Small intestine (tissue), 7 donors: Measurements from ENCODE around the gene INPP5B. TPM values are rescaled to one million over a fixed set of nuclear protein-coding genes. Genes with fewer than 3 reads are reported as not detected.
"Not testable (repeated sequence)": the region's sequence is repeated elsewhere in the genome, so short reads cannot be mapped to it uniquely, and the experiment has no call there.

Experiments
- DNase-seq, 2 donors: peaks; one replicate each; pipeline versions ENCODE4 v3.0.0 to v3.0.0-alpha.2; 2013
- FAIRE-seq: peaks from 2 replicates; lab custom pipeline; 2012; peaks lifted over from hg19 to GRCh38; lab: Jason Lieb, UNC
- H3K27ac ChIP-seq, 3 donors: one replicate each; pipeline ENCODE4 v1.5.1; 2013; ENCODE audit warnings: low read length in 2 of 3, mild to moderate bottlenecking in 2 of 3, control low read depth in 1 of 3, inconsistent platforms in 1 of 3, low read depth in 1 of 3, moderate library complexity in 1 of 3
- H3K27me3 ChIP-seq, 3 donors: one replicate each; pipeline ENCODE4 v1.6.1; 2013; ENCODE audit warnings: low read length in 3 of 3, inconsistent platforms in 1 of 3; ENCODE audit not compliant: control insufficient read depth in 3 of 3, insufficient read depth in 3 of 3
- H3K36me3 ChIP-seq, 3 donors: one replicate each; pipeline ENCODE4 v1.6.1; 2013; ENCODE audit warnings: low read length in 3 of 3, inconsistent platforms in 1 of 3, low read depth in 1 of 3, mild to moderate bottlenecking in 1 of 3, moderate library complexity in 1 of 3; ENCODE audit not compliant: control insufficient read depth in 3 of 3, insufficient read depth in 2 of 3
- H3K4me1 ChIP-seq, 3 donors: one replicate each; pipeline ENCODE4 v1.6.1; 2013; ENCODE audit warnings: low read length in 2 of 3, inconsistent platforms in 1 of 3, low read depth in 1 of 3, mild to moderate bottlenecking in 1 of 3, moderate library complexity in 1 of 3; ENCODE audit not compliant: control insufficient read depth in 3 of 3, insufficient read depth in 2 of 3
- H3K4me3 ChIP-seq, 3 donors: one replicate each; pipeline ENCODE4 v1.5.1; 2013; ENCODE audit warnings: low read length in 3 of 3, control low read depth in 1 of 3, inconsistent platforms in 1 of 3, low read depth in 1 of 3, mild to moderate bottlenecking in 1 of 3, moderate library complexity in 1 of 3
- H3K9me3 ChIP-seq, 2 donors: one replicate each; pipeline ENCODE4 v1.6.1; 2013; ENCODE audit warnings: low read depth in 1 of 2, low read length in 1 of 2; ENCODE audit not compliant: control insufficient read depth in 2 of 2, insufficient read depth in 1 of 2
- WGBS, 3 donors: extraction: QIAGEN DNeasy Blood & Tissue Kit; methylation state at CpG; one replicate each; pipeline ENCODE4 v1.1.7; 2013; 5-methylcytosine and 5-hydroxymethylcytosine counted together
- polyA plus RNA-seq, 4 donors: library from polyadenylated mRNA; stranded (reverse) in 3 of 4; unstranded in 1 of 4; fragments of 200-250 nt in 3 of 4; fragments of 120-200 nt in 1 of 4; gene quantifications; one replicate each; pipeline versions ENCODE4 v1.2.1 to v1.2.3, GENCODE V29; 2013
- donor health status: healthy with polysubstance abuse.
- donor health status: control.
- donor health status: control.
- donor health status: Bipolar disorder and iron deficiency.
- donor health status: healthy.

The INPP5B gene
- polyA plus RNA-seq, 4 donors, result 6.7 to 23.2 (median 9.2) TPM

DNA sequence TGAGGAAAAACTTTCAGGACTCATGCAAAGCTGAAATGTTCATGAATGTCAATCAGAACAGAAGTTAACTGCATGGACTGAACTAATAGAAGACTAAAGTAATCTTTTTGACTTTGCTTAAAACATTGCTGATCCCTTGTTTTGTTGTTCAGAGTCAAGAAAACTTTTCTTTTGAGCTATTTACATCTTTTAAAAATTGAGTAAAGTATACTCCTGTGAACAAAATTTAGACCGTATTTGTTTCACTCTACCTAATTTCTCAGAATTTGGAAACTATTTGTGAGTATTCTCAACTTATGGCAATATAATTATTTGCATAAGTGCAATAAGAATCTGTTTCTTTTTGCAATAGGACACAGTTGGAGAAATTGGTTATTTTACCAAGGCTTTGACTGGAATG lies 41.1 kb downstream of the INPP5B start:
- Histone ChIP-seq H3K4me3 (no peak overlapping the region), H3K9me3 (peaks cover 0 to 10% of the 10 kb centered on the region in 2 donors), H3K27ac (no peak overlapping the region), H3K36me3 (peaks cover 0 to 2% (median 0%) of the 10 kb centered on the region in 3 donors), H3K4me1 (peaks cover 0 to 2% (median 0%) of the 10 kb centered on the region in 3 donors), H3K27me3 (no peaks in the 10 kb centered on the region)
- FAIRE-seq, result no peak
- DNase-seq, result no peak
- 99 to 100% (median 100%) methylated on average over 1 of the region's 1 CpG for WGBS, 3 donors

DNA sequence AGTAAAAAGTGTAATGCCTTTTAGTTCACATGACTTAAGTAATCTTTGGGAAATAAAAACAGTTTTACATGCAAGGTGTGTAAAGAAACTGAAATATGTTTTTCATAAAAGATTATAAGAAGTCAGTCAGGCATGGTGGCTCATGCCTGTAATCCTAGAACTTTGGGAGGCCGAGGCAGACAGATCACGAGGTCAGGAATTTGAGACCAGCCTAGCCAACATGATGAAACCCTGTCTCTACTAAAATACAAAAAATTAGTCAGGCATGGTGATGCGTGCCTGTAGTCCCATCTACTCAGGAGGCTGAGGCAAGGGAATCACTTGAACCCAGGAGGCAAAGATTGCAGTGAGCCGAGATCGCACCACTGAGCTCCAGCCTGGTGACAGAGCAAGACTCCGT lies 42.9 kb downstream of the INPP5B start:
- H3K27me3 ChIP-seq, H3K36me3 ChIP-seq, FAIRE-seq, DNase-seq, H3K4me3 ChIP-seq, H3K27ac ChIP-seq, H3K4me1 ChIP-seq: not testable (repeated sequence)
- WGBS, 3 donors, result 95 to 97% (median 96%) methylated on average over 6 of the region's 6 CpGs
- peaks cover 0 to 10% of the 10 kb centered on the region in 2 donors for H3K9me3 ChIP-seq

DNA sequence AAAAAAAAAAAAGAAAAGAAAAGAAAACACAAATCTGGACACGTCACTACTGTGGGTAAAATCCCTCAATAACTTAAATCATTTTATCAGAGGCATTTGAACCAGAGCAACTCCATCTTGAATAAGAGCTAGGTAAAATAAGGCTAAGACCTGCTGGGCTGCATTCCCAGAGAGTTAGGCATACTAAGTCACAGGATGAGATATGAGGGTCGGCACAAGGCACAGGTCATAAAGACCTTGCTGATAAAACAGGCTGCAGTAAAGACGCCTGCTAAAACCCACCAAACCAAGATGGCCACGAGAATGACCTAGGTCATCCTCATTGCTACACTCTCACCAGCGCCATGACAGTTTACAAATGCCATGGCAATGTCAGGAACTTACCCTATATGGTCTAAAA lies 43.9 kb downstream of the INPP5B start:
- no peak for FAIRE-seq
- no peaks in the 10 kb centered on the region for H3K27me3 ChIP-seq
- 86 to 90% (median 90%) methylated on average over 5 of the region's 5 CpGs for WGBS, 3 donors
- no peak overlapping the region for H3K27ac ChIP-seq
- peaks cover 0 to 2% (median 2%) of the 10 kb centered on the region in 3 donors for H3K36me3 ChIP-seq
- peaks cover 0 to 13% of the 10 kb centered on the region in 2 donors for H3K9me3 ChIP-seq
- H3K4me3 ChIP-seq, result no peak overlapping the region
- peaks cover 0 to under 1% (median 0%) of the 10 kb centered on the region in 3 donors for H3K4me1 ChIP-seq
- no peak for DNase-seq

DNA sequence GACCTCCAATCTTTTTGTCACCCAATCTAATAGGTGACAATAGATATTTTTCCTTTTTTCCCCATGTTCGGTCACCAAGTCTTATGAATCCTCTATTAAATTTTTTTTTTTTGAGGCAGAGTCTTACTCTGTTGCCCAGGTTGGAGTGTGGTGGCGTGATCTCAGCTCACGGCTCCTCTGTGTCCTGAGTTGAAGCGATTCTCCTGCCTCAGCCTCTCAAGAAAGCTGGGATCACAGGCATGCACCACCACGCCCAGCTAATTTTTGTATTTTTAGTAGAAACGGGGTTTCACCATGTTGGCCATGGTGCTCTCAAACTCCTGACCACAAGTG lies 45.0 kb downstream of the INPP5B start:
- Histone ChIP-seq H3K36me3 (peaks cover 0 to 2% (median 2%) of the 10 kb centered on the region in 3 donors), H3K4me1 (no peaks in the 10 kb centered on the region), H3K4me3 (no peak overlapping the region), H3K9me3 (peaks cover 0 to 9% of the 10 kb centered on the region in 2 donors), H3K27ac (no peak overlapping the region), H3K27me3 (no peaks in the 10 kb centered on the region)
- DNase-seq, result no peak
- 90 to 94% (median 92%) methylated on average over 6 of the region's 6 CpGs for WGBS, 3 donors
- no peak for FAIRE-seq

DNA sequence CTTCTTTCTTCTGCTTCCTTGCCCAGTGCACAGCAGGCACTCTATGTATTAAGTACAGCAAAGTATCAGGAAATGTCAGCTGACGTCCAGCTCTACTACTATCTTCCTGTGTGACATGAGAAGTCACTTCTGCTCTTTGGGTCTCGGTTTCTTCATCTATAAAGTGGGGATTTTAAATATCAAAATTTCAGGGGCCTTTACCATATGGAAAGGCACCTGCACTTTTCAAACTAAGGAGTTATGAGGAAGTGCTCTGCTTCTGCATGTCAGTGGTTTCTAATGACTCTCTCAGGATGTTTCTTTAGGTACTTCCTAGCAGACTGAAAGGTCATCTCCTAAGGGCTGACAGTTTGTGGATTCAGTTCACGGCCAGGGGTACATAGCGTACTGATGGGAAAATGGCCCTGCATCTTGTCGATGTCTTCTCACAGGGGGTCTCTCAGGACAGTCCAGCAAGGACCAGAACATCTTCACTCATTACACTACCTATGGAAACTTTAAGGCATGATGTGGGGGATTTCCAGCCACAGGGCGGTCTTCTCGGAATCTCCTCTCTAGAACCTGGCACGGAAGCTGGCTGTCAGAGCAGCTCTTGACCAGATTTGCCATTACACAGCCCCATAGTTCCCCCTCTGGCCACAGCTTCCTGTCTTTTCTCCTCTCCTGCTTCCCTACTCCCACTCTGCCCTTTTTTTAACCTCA lies 45.5 kb downstream of the INPP5B start:
- DNase-seq (no peak), FAIRE-seq (no peak)
- 72 to 89% (median 80%) methylated on average over 8 of the region's 8 CpGs for WGBS, 3 donors
- H3K4me3 ChIP-seq, result no peak overlapping the region
- peaks cover 0 to 5% of the 10 kb centered on the region in 2 donors for H3K9me3 ChIP-seq
- H3K4me1 ChIP-seq, result no peaks in the 10 kb centered on the region
- H3K27me3 ChIP-seq, result no peaks in the 10 kb centered on the region
- peaks cover 0 to 2% (median 2%) of the 10 kb centered on the region in 3 donors for H3K36me3 ChIP-seq
- peak overlapping the region in 1 of 3 donors; percentile 43 for H3K27ac ChIP-seq

DNA sequence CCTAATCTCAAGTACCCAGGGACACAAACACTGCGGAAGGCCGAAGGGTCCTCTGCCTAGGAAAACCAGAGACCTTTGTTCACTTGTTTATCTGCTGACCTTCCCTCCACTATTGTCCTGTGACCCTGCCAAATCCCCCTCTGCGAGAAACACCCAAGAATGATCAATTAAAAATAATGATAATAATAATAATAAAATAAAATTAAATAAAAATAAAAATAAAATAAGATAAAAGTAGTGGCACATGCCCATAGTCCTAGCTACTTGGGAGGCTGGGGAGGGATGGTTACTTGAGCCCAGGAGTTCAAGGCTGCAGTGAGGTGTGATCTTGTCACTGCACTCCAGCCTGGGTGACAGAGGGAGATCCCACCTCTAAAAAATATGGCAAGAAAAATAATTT lies 49.3 kb downstream of the INPP5B start:
- not testable (repeated sequence) for H3K9me3 ChIP-seq, H3K27ac ChIP-seq, H3K27me3 ChIP-seq, H3K4me3 ChIP-seq, FAIRE-seq, DNase-seq, H3K36me3 ChIP-seq, H3K4me1 ChIP-seq
- WGBS, 3 donors, result 91 to 98% (median 93%) methylated on average over 3 of the region's 3 CpGs

DNA sequence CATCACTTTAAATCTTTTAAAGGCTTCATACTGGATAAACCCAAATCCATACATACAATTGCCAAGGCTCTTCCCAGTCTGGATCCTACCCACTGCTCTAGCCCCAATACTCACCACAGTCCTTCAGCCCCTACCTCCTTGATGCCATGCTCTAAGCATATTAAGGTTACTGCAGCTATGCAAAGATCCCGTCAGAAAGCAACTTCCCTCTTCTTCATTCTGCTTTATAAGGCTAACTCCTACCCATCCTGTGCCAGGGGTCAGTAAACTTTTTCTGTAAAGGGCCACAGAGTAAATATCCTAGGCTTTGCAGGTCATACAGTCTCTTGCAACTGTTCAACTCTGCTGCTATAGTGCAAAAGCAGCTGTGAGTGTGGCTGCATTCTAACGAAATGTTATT lies 53.2 kb downstream of the INPP5B start:
- FAIRE-seq (no peak), DNase-seq (no peak)
- Histone ChIP-seq H3K4me3 (no peak overlapping the region), H3K4me1 (no peaks in the 10 kb centered on the region), H3K27ac (no peak overlapping the region), H3K27me3 (no peaks in the 10 kb centered on the region), H3K36me3 (peaks cover 0 to 8% (median 2%) of the 10 kb centered on the region in 3 donors), H3K9me3 (peaks cover 0 to 7% of the 10 kb centered on the region in 2 donors)
- WGBS, 3 donors, result 93 to 96% (median 93%) methylated on average over 2 of the region's 2 CpGs

DNA sequence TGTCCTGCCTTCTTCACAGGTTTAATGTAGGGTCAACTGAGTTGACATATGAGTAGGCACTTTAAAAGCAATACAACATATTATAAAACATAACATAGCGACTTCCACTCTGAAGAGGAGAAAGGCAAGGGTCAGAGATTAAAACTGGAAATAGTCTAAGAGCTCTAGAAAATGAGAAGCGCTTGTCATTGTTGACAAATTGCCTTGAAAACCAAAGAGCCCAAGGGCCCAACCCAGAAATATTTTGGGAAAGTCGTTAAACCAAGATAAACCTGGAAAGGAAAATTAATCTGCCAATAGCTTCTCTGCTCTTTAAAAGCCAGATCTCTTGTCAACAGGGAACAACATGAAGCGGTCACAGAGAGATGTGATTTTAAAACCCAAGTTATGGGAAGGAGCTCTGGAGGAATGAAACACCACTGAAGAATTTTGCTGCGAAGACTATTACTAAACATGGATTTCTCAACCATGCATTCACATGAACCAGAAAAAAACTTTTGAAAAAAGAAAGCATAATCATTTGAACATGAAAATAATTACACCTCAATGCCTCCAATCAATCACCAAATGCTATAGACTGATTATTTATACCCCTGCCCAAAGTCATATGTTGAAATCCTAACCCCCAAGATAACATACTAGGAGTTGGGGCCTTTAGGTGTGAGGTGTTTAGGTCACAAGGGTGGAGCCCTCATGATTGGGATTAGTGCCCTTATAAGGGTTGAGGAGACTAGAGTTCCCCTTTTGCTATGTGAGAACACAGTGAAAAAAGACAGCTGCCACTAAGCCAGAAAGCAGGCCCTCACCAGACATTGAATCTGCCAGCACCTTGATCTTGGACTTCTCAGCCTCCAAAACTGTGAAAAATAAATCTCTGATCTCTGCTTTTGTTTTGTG lies 54.5 kb downstream of the INPP5B start:
- Histone ChIP-seq H3K4me3 (no peak overlapping the region), H3K9me3 (peaks cover 0 to 4% of the 10 kb centered on the region in 2 donors), H3K27me3 (no peaks in the 10 kb centered on the region), H3K36me3 (peaks cover 5 to 10% (median 6%) of the 10 kb centered on the region in 3 donors), H3K27ac (no peak overlapping the region), H3K4me1 (no peaks in the 10 kb centered on the region)
- FAIRE-seq (no peak), DNase-seq (no peak)
- 83 to 87% (median 85%) methylated on average over 5 of the region's 5 CpGs for WGBS, 3 donors
